ENCODE data around the gene MYCBPAP. TPM values are rescaled to one million over a fixed set of nuclear protein-coding genes. Genes with fewer than 3 reads are reported as not detected.

MYCBPAP gene
- total RNA-seq, 4 donors from 2014 or later: 0.38 to 2.3 (median 0.54) TPM

DNA sequence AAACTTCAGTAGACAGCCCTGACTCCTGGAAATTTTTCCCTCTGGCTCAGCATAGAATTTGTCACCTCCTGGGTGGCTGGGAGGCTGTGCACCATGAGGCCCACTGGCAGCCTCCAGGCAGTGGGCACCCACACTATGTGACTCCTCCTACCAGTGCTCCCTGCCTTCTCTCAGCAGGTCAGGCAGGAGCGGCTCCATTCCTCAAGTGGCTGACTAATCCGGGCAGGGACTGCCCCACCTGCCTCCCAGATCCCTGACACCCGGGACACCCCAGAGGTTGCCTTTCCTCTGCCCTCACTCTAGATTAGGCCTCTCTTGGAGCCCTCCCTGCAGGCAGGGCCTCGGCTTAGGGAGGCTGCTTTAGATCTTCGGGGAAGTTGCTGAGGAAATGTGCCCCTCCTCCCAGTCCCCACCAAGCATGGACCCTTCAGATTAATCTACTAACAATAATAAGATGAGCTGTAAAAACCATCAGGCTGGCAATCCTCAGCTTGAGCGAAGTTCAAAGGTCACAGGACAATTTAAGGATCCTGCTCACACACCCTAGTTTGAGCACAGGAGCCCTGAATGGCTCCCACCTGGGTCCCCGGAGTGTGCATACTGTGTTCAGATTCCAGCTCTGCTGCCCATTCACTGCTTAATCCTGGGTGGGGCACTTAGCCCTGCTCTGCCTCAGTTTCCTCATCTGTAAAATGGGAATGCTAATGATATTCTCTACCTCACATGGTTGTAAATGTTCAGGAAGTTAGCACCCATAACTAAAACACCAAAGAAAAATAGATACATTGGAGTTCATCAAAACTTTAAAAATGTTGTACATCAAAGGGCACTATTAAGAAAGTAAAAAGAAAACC is 10.0 kb upstream of the MYCBPAP start:
- intact Hi-C loops (cut with DNase I; ENCODE audit: low total_unique reads): no loop called here
- no peak for DNase-seq (ENCODE audit: low spot score in 2 of 2)
- WGBS, 2 donors: 57 to 72% methylated on average over 6 to 7 of the region's 7 CpGs
- TF ChIP-seq CTCF (IDR thresholded peaks at IDR 0.05) (no peak), POLR2A (IDR thresholded peaks at IDR 0.05) (no peak)
- H3K4me3 ChIP-seq (ENCODE audit: low read depth, poor library complexity, severe bottlenecking): no peak overlapping the region

DNA sequence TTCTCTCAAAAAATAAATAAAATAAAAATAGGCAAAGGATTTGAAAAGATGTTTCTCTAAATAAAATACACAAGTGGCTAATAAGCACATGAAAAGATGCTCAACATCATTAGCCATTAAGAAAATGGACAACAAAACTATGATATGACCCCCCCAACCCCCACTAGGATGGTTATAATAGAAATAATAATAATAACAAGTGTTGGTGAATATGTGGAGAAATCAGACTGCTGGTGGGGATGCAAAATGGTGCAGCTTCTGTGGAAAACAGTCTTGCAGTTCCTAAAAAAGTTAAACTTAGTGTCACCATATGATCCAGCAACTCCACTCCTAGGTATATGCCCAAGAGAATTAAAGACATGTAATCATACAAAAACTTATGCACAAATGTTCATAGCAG is 9.0 kb upstream of the MYCBPAP start:
- no peak overlapping the region for H3K4me3 ChIP-seq (ENCODE audit: low read depth, poor library complexity, severe bottlenecking)
- TF ChIP-seq CTCF (IDR thresholded peaks at IDR 0.05) (no peak), POLR2A (IDR thresholded peaks at IDR 0.05) (no peak)
- intact Hi-C loops (cut with DNase I; ENCODE audit: low total_unique reads): no loop called here
- no peak for DNase-seq (ENCODE audit: low spot score in 2 of 2)

GRCh38 chr17:50499721-50500120 is 8.5 kb upstream of the MYCBPAP start:
- no peak overlapping the region for H3K4me3 ChIP-seq (ENCODE audit: low read depth, poor library complexity, severe bottlenecking)
- intact Hi-C loops (cut with DNase I; ENCODE audit: low total_unique reads): no loop called here
- TF ChIP-seq CTCF (IDR thresholded peaks at IDR 0.05): no peak
- TF ChIP-seq POLR2A (IDR thresholded peaks at IDR 0.05): no peak
- WGBS, 2 donors: 97 to 99% methylated on average over 2 of the region's 2 CpGs
- DNase-seq (ENCODE audit: low spot score in 2 of 2): no peak

GRCh38 chr17:50501054-50501453 is 7.2 kb upstream of the MYCBPAP start:
- 40 to 49% methylated on average over 5 of the region's 5 CpGs for WGBS, 2 donors
- H3K4me3 ChIP-seq (ENCODE audit: low read depth, poor library complexity, severe bottlenecking): no peak overlapping the region
- intact Hi-C loops (cut with DNase I; ENCODE audit: low total_unique reads): no loop called here
- TF ChIP-seq CTCF (IDR thresholded peaks at IDR 0.05) (no peak), POLR2A (IDR thresholded peaks at IDR 0.05) (no peak)
- DNase-seq (ENCODE audit: low spot score in 2 of 2): no peak

GRCh38 chr17:50502301-50502990 is 5.8 kb upstream of the MYCBPAP start:
- 83 to 89% methylated on average over 8 to 9 of the region's 9 CpGs for WGBS, 2 donors
- intact Hi-C loops (cut with DNase I; ENCODE audit: low total_unique reads): no loop called here
- TF ChIP-seq POLR2A (IDR thresholded peaks at IDR 0.05): no peak
- TF ChIP-seq CTCF (IDR thresholded peaks at IDR 0.05): no peak
- DNase-seq (ENCODE audit: low spot score in 2 of 2): no peak
- H3K4me3 ChIP-seq (ENCODE audit: low read depth, poor library complexity, severe bottlenecking): no peak overlapping the region

All from lower leg skin (tissue), 4 donors.